CD14-positive monocyte (primary cell): ENCODE data around the gene STX3. TPM values are rescaled to one million over a fixed set of nuclear protein-coding genes. Genes with fewer than 3 reads are reported as not detected.

Experiments used
- DNase-seq, 3 donors: peaks; one replicate each; pipeline ENCODE4 v3.0.0-alpha.2; 2011 to 2022
- H2AFZ ChIP-seq: 2 replicates; pipeline ENCODE4 v1.6.0; 2012; ENCODE audit warnings: mild to moderate bottlenecking, low read depth, low read length, inconsistent platforms; ENCODE audit not compliant: insufficient read depth, poor library complexity, severe bottlenecking
- H3K27ac ChIP-seq, 2 donors: 1 replicate in 1 of 2; 2 replicates in 1 of 2; pipeline ENCODE4 v1.5.1; 2012 to 2013; ENCODE audit warnings: low read length in 2 of 2, control low read depth in 1 of 2, inconsistent platforms in 1 of 2, low read depth in 1 of 2, mild to moderate bottlenecking in 1 of 2
- H3K27me3 ChIP-seq, 2 donors: one replicate each; pipeline versions ENCODE4 v1.6.0 to v1.6.1; 2011 to 2013; ENCODE audit warnings: low read length in 2 of 2; ENCODE audit not compliant: control insufficient read depth in 2 of 2, insufficient read depth in 2 of 2
- H3K36me3 ChIP-seq, 2 donors: replicated peaks in 1 of 2; 1 replicate in 1 of 2; 2 replicates in 1 of 2; pipeline versions ENCODE4 v1.5.1 to v1.6.1; 2012 to 2013; ENCODE audit warnings: low read length in 2 of 2, control low read depth in 1 of 2, inconsistent platforms in 1 of 2, mild to moderate bottlenecking in 1 of 2; ENCODE audit not compliant: insufficient read depth in 2 of 2, control insufficient read depth in 1 of 2
- H3K4me1 ChIP-seq, 2 donors: 1 replicate in 1 of 2; 2 replicates in 1 of 2; pipeline versions ENCODE4 v1.5.1 to v1.6.1; 2012 to 2013; ENCODE audit warnings: low read length in 2 of 2, control low read depth in 1 of 2, inconsistent platforms in 1 of 2, mild to moderate bottlenecking in 1 of 2, moderate library complexity in 1 of 2; ENCODE audit not compliant: insufficient read depth in 2 of 2, control insufficient read depth in 1 of 2
- H3K4me2 ChIP-seq: replicated peaks from 2 replicates; pipeline ENCODE3; 2012; ENCODE audit warnings: low read length, moderate library complexity, mild to moderate bottlenecking; ENCODE audit not compliant: poor library complexity, severe bottlenecking; ENCODE audit errors: extremely low read depth
- H3K4me3 ChIP-seq, 3 experiments: fragments of 200-600 bp in 1 of 3; sonication (generic) in 1 of 3; replicated peaks in 1 of 3; 1 replicate in 2 of 3; 2 replicates in 1 of 3; pipeline ENCODE4 v1.5.1; 2011 to 2013; ENCODE audit warnings: low read length in 3 of 3, mild to moderate bottlenecking in 3 of 3, control low read depth in 2 of 3, low read depth in 2 of 3, inconsistent platforms in 1 of 3, moderate library complexity in 1 of 3
- H3K79me2 ChIP-seq: 2 replicates; pipeline ENCODE4 v1.6.0; 2012; ENCODE audit warnings: mild to moderate bottlenecking, control low read depth, inconsistent platforms, low read length, moderate library complexity; ENCODE audit not compliant: insufficient read depth
- H3K9ac ChIP-seq: 2 replicates; pipeline ENCODE4 v1.6.0; 2017; ENCODE audit warnings: low read length, mild to moderate bottlenecking; ENCODE audit not compliant: insufficient read depth, poor library complexity, severe bottlenecking
- H3K9me3 ChIP-seq, 2 donors: replicated peaks in 1 of 2; 1 replicate in 1 of 2; 2 replicates in 1 of 2; pipeline versions ENCODE4 v1.5.1 to v1.6.1; 2012 to 2013; ENCODE audit warnings: low read length in 2 of 2, control low read depth in 1 of 2; ENCODE audit not compliant: control insufficient read depth in 1 of 2, insufficient read depth in 1 of 2
- H4K20me1 ChIP-seq: 2 replicates; pipeline ENCODE4 v1.6.0; 2012; ENCODE audit warnings: mild to moderate bottlenecking, low read length, control low read depth, moderate library complexity; ENCODE audit not compliant: insufficient read depth
- H3K27ac Mint-ChIP-seq, 7 donors: one replicate each; pipeline ENCODE4 v1.8.0; 2020; ENCODE audit warnings: mild to moderate bottlenecking in 7 of 7, mixed read lengths in 7 of 7, moderate library complexity in 6 of 7, inconsistent platforms in 2 of 7
- H3K27me3 Mint-ChIP-seq, 3 donors: one replicate each; pipeline ENCODE4 v1.8.0; 2021 to 2022; ENCODE audit warnings: low read depth in 3 of 3, mild to moderate bottlenecking in 3 of 3, mixed read lengths in 3 of 3, moderate library complexity in 3 of 3, inconsistent platforms in 1 of 3
- H3K36me3 Mint-ChIP-seq, 2 donors: one replicate each; pipeline ENCODE4 v1.8.0; 2020; ENCODE audit warnings: mixed read lengths in 2 of 2, inconsistent platforms in 1 of 2, mild to moderate bottlenecking in 1 of 2
- H3K4me1 Mint-ChIP-seq: one replicate; pipeline ENCODE4 v1.8.0; 2020; ENCODE audit warnings: mild to moderate bottlenecking, mixed read lengths
- H3K4me3 Mint-ChIP-seq, 2 donors: one replicate each; pipeline ENCODE4 v1.8.0; 2020; ENCODE audit warnings: mild to moderate bottlenecking in 2 of 2, mixed read lengths in 2 of 2, moderate library complexity in 1 of 2
- H3K9me3 Mint-ChIP-seq, 7 donors: one replicate each; pipeline ENCODE4 v1.8.0; 2020 to 2022; ENCODE audit warnings: mixed read lengths in 7 of 7, mild to moderate bottlenecking in 6 of 7, moderate library complexity in 6 of 7, inconsistent platforms in 2 of 7
- WGBS: methylation state at CpG from one replicate; pipeline ENCODE4 v1.1.5; 2013; ENCODE audit warnings: missing lambda C conversion rate; ENCODE audit not compliant: insufficient coverage; 5-methylcytosine and 5-hydroxymethylcytosine counted together
- intact Hi-C, 2 donors: fragments of 100-400 bp; cut with micrococcal nuclease; formaldehyde crosslinking; loops; one replicate each; pipeline versions ENCODE4 v1.15.0 to v1.15.1; 2023
- polyA plus RNA-seq, 3 donors: library from polyadenylated mRNA; depleted of rRNA in 1 of 3; unstranded in 2 of 3; stranded (reverse) in 1 of 3; fragments of 300-500 nt in 2 of 3; fragments of >200 nt in 1 of 3; fragmentation: Illumina TruSeq in 2 of 3; gene quantifications; 1 replicate in 2 of 3; 2 replicates in 1 of 3; pipeline ENCODE4 v1.2.3, GENCODE V29; 2012 to 2021
- TF ChIP-seq, protein P1 (sequence below): fragments of 200-600 bp; IDR thresholded peaks from one replicate; pipeline ENCODE4 v1.8.0; 2022; ENCODE audit warnings: antibody characterized with exemption, mild to moderate bottlenecking

Gene STX3
- polyA plus RNA-seq, 3 donors = 22.4 to 50.9 (median 25.4) TPM

DNA sequence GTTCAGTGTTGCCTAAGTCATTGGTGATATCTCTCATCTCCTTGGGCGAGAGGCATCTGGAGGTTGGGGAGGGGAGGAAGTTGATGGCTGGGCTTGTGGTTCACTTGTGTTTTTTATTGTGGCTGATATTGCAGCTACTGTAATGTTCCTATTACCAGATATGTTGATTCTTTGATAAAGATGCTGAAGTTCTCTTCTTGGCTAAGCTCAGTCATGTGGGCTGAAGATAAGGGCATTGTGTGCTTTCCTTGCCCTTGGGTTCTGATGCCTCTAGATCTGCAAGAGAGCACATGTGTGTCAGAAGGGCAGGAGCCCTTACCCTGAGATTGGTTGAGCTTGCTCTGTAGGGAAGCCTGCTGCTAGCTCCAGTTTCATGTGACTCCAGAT is 12.0 kb downstream of the STX3 start:
- Histone ChIP-seq H3K9ac (no peak overlapping the region), H3K4me1 (peaks cover 74 to 83% of the 10 kb centered on the region in 2 donors), H3K27me3 (no peaks in the 10 kb centered on the region), H3K4me2 (peak overlapping the region; percentile 0), H3K9me3 (no peaks in the 10 kb centered on the region), H3K27ac (peak overlapping the region in 1 of 2 donors; percentile 50), H4K20me1 (peaks cover 17% of the 10 kb centered on the region), H3K36me3 (no peaks in the 10 kb centered on the region), H3K4me3 (no peak overlapping the region), H2AFZ (no peak overlapping the region), H3K79me2 (peaks cover 84% of the 10 kb centered on the region)
- Mint-ChIP-seq H3K9me3 (peaks cover 0 to 4% (median 0%) of the 10 kb centered on the region in 7 donors), H3K27ac (peak overlapping the region in 6 of 7 donors; percentile 4 to 84 (median 68)), H3K27me3 (no peaks in the 10 kb centered on the region), H3K4me3 (peak overlapping the region in 1 of 2 donors; percentile 62), H3K4me1 (peaks cover 36% of the 10 kb centered on the region), H3K36me3 (peaks cover 10 to 12% of the 10 kb centered on the region in 2 donors)
- no peak for DNase-seq
- TF ChIP-seq, protein P1, sequence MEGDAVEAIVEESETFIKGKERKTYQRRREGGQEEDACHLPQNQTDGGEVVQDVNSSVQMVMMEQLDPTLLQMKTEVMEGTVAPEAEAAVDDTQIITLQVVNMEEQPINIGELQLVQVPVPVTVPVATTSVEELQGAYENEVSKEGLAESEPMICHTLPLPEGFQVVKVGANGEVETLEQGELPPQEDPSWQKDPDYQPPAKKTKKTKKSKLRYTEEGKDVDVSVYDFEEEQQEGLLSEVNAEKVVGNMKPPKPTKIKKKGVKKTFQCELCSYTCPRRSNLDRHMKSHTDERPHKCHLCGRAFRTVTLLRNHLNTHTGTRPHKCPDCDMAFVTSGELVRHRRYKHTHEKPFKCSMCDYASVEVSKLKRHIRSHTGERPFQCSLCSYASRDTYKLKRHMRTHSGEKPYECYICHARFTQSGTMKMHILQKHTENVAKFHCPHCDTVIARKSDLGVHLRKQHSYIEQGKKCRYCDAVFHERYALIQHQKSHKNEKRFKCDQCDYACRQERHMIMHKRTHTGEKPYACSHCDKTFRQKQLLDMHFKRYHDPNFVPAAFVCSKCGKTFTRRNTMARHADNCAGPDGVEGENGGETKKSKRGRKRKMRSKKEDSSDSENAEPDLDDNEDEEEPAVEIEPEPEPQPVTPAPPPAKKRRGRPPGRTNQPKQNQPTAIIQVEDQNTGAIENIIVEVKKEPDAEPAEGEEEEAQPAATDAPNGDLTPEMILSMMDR = no peak
- 0% methylated on average over 1 of the region's 1 CpG for WGBS
- intact Hi-C loops = no loop called here

DNA sequence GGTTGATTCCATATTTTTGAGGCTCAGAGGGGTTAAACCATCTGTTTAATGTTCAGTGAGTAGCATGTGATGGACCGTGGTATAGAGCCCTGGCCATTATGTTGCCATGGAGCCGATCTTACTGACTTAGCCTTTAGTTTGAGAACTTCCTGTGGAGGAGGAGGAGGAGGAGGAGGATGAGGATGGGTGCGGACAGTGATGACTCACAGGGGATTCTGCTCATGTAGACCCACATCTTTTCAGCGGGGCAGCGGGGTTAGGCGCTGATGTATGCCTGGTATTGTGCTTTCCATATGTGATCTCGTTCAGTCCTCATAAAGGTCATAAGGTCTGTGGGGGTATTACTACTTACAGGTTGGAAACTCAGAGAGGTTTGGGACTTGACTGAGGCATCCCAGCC is 13.9 kb downstream of the STX3 start:
- peaks cover 34% of the 10 kb centered on the region for H3K4me1 Mint-ChIP-seq
- Histone ChIP-seq H4K20me1 (peaks cover 6% of the 10 kb centered on the region), H3K27me3 (no peaks in the 10 kb centered on the region), H3K4me2 (no peak overlapping the region), H3K27ac (peak overlapping the region in 1 of 2 donors; percentile 55), H2AFZ (no peak overlapping the region), H3K36me3 (peaks cover 2 to 7% of the 10 kb centered on the region in 2 donors), H3K79me2 (peaks cover 70% of the 10 kb centered on the region), H3K4me3 (no peak overlapping the region), H3K4me1 (peaks cover 74 to 82% of the 10 kb centered on the region in 2 donors), H3K9me3 (no peaks in the 10 kb centered on the region), H3K9ac (no peak overlapping the region)
- H3K36me3 Mint-ChIP-seq = peaks cover 11 to 21% of the 10 kb centered on the region in 2 donors
- H3K4me3 Mint-ChIP-seq = no peak overlapping the region
- intact Hi-C loops = no loop called here
- no peaks in the 10 kb centered on the region for H3K27me3 Mint-ChIP-seq
- TF ChIP-seq, protein P1 = no peak
- WGBS = 82% methylated on average over 7 of the region's 7 CpGs
- DNase-seq = peak in 1 of 3 donors; percentile 57
- H3K27ac Mint-ChIP-seq = no peak overlapping the region
- H3K9me3 Mint-ChIP-seq = peaks cover 0 to 4% (median 0%) of the 10 kb centered on the region in 7 donors
